ENCODE data around the gene ZNF346. TPM values are rescaled to one million over a fixed set of nuclear protein-coding genes. Genes with fewer than 3 reads are reported as not detected.
"Not testable (repeated sequence)": the region's sequence is repeated elsewhere in the genome, so short reads cannot be mapped to it uniquely, and the experiment has no call there.

ZNF346 gene
- 8.6 TPM in 2 replicates for polyA plus RNA-seq (2013)

- H3K79me1 ChIP-seq (ENCODE audit: low read length) = peaks cover 7% of the 10 kb centered on the region
- peak; percentile 92 to 99 for DNase-seq
- H2BK5ac ChIP-seq (ENCODE audit: low read depth, low read length, poor library complexity) = no peak within 1 kb of the TSS
- peak within 1 kb of the TSS; percentile 99 for H2AFZ ChIP-seq (ENCODE audit: insufficient read depth, low read length, poor library complexity)
- peak within 1 kb of the TSS; percentile 91 for H3K9ac ChIP-seq (ENCODE audit: low read length)
- peaks cover 3 to 6% of the 10 kb centered on the region in 2 experiments for H3K4me1 ChIP-seq (ENCODE audit: control insufficient read depth in 1 of 2, insufficient read depth in 2 of 2, low read length in 2 of 2)
- peak within 1 kb of the TSS; percentile 80 for H3K4ac ChIP-seq (ENCODE audit: low read depth, low read length)
- no peaks in the 10 kb centered on the region for H3K27me3 ChIP-seq (ENCODE audit: insufficient read depth, low read length)
- peak within 1 kb of the TSS; percentile 85 for H4K91ac ChIP-seq (ENCODE audit: low read depth, low read length)
- no peak within 1 kb of the TSS for H2AK5ac ChIP-seq (ENCODE audit: low read length)
- H3K14ac ChIP-seq (ENCODE audit: low read length) = peak within 1 kb of the TSS; percentile 96
- H3K18ac ChIP-seq (ENCODE audit: low read length) = peak within 1 kb of the TSS; percentile 95
- H3K4me3 ChIP-seq (ENCODE audit: low read depth, low read length) = peak within 1 kb of the TSS; percentile 76
- H3K79me2 ChIP-seq (ENCODE audit: control insufficient read depth, insufficient read depth, low read length, poor library complexity) = peaks cover 5% of the 10 kb centered on the region
- H4K8ac ChIP-seq (ENCODE audit: low read depth, low read length) = peak within 1 kb of the TSS; percentile 99
- peak within 1 kb of the TSS; percentile 91 for H4K12ac ChIP-seq (ENCODE audit: low read depth, low read length)
- H3K27ac ChIP-seq (ENCODE audit: low read depth, low read length) = no peak within 1 kb of the TSS
- H2BK120ac ChIP-seq (ENCODE audit: insufficient read depth, low read length, poor library complexity) = peak within 1 kb of the TSS; percentile 68
- H2BK12ac ChIP-seq (ENCODE audit: low read length) = no peak within 1 kb of the TSS
- no CpG with 5 or more reads among the region's 77 CpGs for WGBS (ENCODE audit: extremely low coverage, insufficient coverage, insufficient read length)
- no peaks in the 10 kb centered on the region for H3K9me3 ChIP-seq (ENCODE audit: insufficient read depth, low read depth, low read length)
- H3K36me3 ChIP-seq (ENCODE audit: control insufficient read depth in 1 of 2, insufficient read depth in 2 of 2, low read length in 2 of 2) = peaks cover 0 to 2% of the 10 kb centered on the region in 2 experiments
- H3K23ac ChIP-seq (ENCODE audit: low read length) = no peak within 1 kb of the TSS
- peak within 1 kb of the TSS; percentile 77 for H3K4me2 ChIP-seq (ENCODE audit: low read length)
Measured at GRCh38 chr5:177022386-177023302, at the start of gene ZNF346. TSS of gene ZNF346 (plus strand) at chr5:177022696. CDS start at chr5:177022739, 43 bp downstream.

- no CpG with 5 or more reads among the region's 3 CpGs for WGBS (ENCODE audit: extremely low coverage, insufficient coverage, insufficient read length)
- H3K4ac ChIP-seq (ENCODE audit: low read depth, low read length) = no peak overlapping the region
- peaks cover 19 to 23% of the 10 kb centered on the region in 2 experiments for H3K36me3 ChIP-seq (ENCODE audit: control insufficient read depth in 1 of 2, insufficient read depth in 2 of 2, low read length in 2 of 2)
Measured at GRCh38 chr5:176979669-176980068, 42.8 kb upstream of the ZNF346 start.

GRCh38 chr5:176980818-176981217, 41.7 kb upstream of the ZNF346 start:
- no peaks in the 10 kb centered on the region for H3K27me3 ChIP-seq (ENCODE audit: insufficient read depth, low read length)
- H3K4me3 ChIP-seq (ENCODE audit: low read depth, low read length) = no peak overlapping the region
- H3K79me2 ChIP-seq (ENCODE audit: control insufficient read depth, insufficient read depth, low read length, poor library complexity) = no peaks in the 10 kb centered on the region
- H3K9ac ChIP-seq (ENCODE audit: low read length) = no peak overlapping the region
- peak in 1 of 2 donors; percentile 13 for DNase-seq
- no peaks in the 10 kb centered on the region for H3K79me1 ChIP-seq (ENCODE audit: low read length)
- no peak overlapping the region for H4K8ac ChIP-seq (ENCODE audit: low read depth, low read length)
- H2BK12ac ChIP-seq (ENCODE audit: low read length) = no peak overlapping the region
- H3K4me2 ChIP-seq (ENCODE audit: low read length) = no peak overlapping the region
- no peak overlapping the region for H3K27ac ChIP-seq (ENCODE audit: low read depth, low read length)
- no peak overlapping the region for H3K14ac ChIP-seq (ENCODE audit: low read length)
- H2AFZ ChIP-seq (ENCODE audit: insufficient read depth, low read length, poor library complexity) = no peak overlapping the region
- H3K4ac ChIP-seq (ENCODE audit: low read depth, low read length) = no peak overlapping the region
- H2BK5ac ChIP-seq (ENCODE audit: low read depth, low read length, poor library complexity) = no peak overlapping the region
- no CpG with 5 or more reads among the region's 7 CpGs for WGBS (ENCODE audit: extremely low coverage, insufficient coverage, insufficient read length)
- peaks cover 16 to 24% of the 10 kb centered on the region in 2 experiments for H3K36me3 ChIP-seq (ENCODE audit: control insufficient read depth in 1 of 2, insufficient read depth in 2 of 2, low read length in 2 of 2)
- H4K91ac ChIP-seq (ENCODE audit: low read depth, low read length) = no peak overlapping the region
- no peaks in the 10 kb centered on the region for H3K4me1 ChIP-seq (ENCODE audit: control insufficient read depth in 1 of 2, insufficient read depth in 2 of 2, low read length in 2 of 2)
- no peak overlapping the region for H4K12ac ChIP-seq (ENCODE audit: low read depth, low read length)
- H3K18ac ChIP-seq (ENCODE audit: low read length) = no peak overlapping the region
- H3K9me3 ChIP-seq (ENCODE audit: insufficient read depth, low read depth, low read length) = peaks cover 11% of the 10 kb centered on the region
- no peak overlapping the region for H2AK5ac ChIP-seq (ENCODE audit: low read length)
- H3K23ac ChIP-seq (ENCODE audit: low read length) = no peak overlapping the region
- H2BK120ac ChIP-seq (ENCODE audit: insufficient read depth, low read length, poor library complexity) = no peak overlapping the region

More at GRCh38 chr5:176979669-176980068, 42.8 kb upstream of the ZNF346 start:
- Histone ChIP-seq H2BK5ac (ENCODE audit: low read depth, low read length, poor library complexity) (no peak overlapping the region), H3K23ac (ENCODE audit: low read length) (no peak overlapping the region), H4K12ac (ENCODE audit: low read depth, low read length) (no peak overlapping the region), H2AK5ac (ENCODE audit: low read length) (no peak overlapping the region), H3K9me3 (ENCODE audit: insufficient read depth, low read depth, low read length) (peaks cover 6% of the 10 kb centered on the region), H3K79me2 (ENCODE audit: control insufficient read depth, insufficient read depth, low read length, poor library complexity) (no peaks in the 10 kb centered on the region), H3K18ac (ENCODE audit: low read length) (no peak overlapping the region), H3K14ac (ENCODE audit: low read length) (no peak overlapping the region), H2BK120ac (ENCODE audit: insufficient read depth, low read length, poor library complexity) (no peak overlapping the region), H3K9ac (ENCODE audit: low read length) (no peak overlapping the region), H3K4me1 (ENCODE audit: control insufficient read depth in 1 of 2, insufficient read depth in 2 of 2, low read length in 2 of 2) (no peaks in the 10 kb centered on the region), H3K79me1 (ENCODE audit: low read length) (no peaks in the 10 kb centered on the region), H3K27ac (ENCODE audit: low read depth, low read length) (no peak overlapping the region), H3K4me3 (ENCODE audit: low read depth, low read length) (no peak overlapping the region), H2BK12ac (ENCODE audit: low read length) (no peak overlapping the region), H3K4me2 (ENCODE audit: low read length) (no peak overlapping the region), H3K27me3 (ENCODE audit: insufficient read depth, low read length) (no peaks in the 10 kb centered on the region), H4K8ac (ENCODE audit: low read depth, low read length) (no peak overlapping the region), H2AFZ (ENCODE audit: insufficient read depth, low read length, poor library complexity) (no peak overlapping the region), H4K91ac (ENCODE audit: low read depth, low read length) (no peak overlapping the region)
- DNase-seq = no peak

- not testable (repeated sequence) for H3K79me1 ChIP-seq (ENCODE audit: low read length); H2BK5ac ChIP-seq (ENCODE audit: low read depth, low read length, poor library complexity); H3K4ac ChIP-seq (ENCODE audit: low read depth, low read length); H2AFZ ChIP-seq (ENCODE audit: insufficient read depth, low read length, poor library complexity); H4K8ac ChIP-seq (ENCODE audit: low read depth, low read length); H2AK5ac ChIP-seq (ENCODE audit: low read length); H3K27ac ChIP-seq (ENCODE audit: low read depth, low read length); H4K12ac ChIP-seq (ENCODE audit: low read depth, low read length); H3K23ac ChIP-seq (ENCODE audit: low read length); H2BK12ac ChIP-seq (ENCODE audit: low read length); H3K27me3 ChIP-seq (ENCODE audit: insufficient read depth, low read length); H4K91ac ChIP-seq (ENCODE audit: low read depth, low read length); H3K4me2 ChIP-seq (ENCODE audit: low read length); H3K4me1 ChIP-seq (ENCODE audit: control insufficient read depth in 1 of 2, insufficient read depth in 2 of 2, low read length in 2 of 2); H3K18ac ChIP-seq (ENCODE audit: low read length); DNase-seq; H3K9ac ChIP-seq (ENCODE audit: low read length); H3K79me2 ChIP-seq (ENCODE audit: control insufficient read depth, insufficient read depth, low read length, poor library complexity); H3K14ac ChIP-seq (ENCODE audit: low read length); H2BK120ac ChIP-seq (ENCODE audit: insufficient read depth, low read length, poor library complexity); H3K4me3 ChIP-seq (ENCODE audit: low read depth, low read length)
- H3K36me3 ChIP-seq (ENCODE audit: control insufficient read depth in 1 of 2, insufficient read depth in 2 of 2, low read length in 2 of 2) = peaks cover 18 to 26% of the 10 kb centered on the region in 2 experiments
- WGBS (ENCODE audit: extremely low coverage, insufficient coverage, insufficient read length) = no CpG with 5 or more reads among the region's 13 CpGs
- peaks cover 11% of the 10 kb centered on the region for H3K9me3 ChIP-seq (ENCODE audit: insufficient read depth, low read depth, low read length)
Measured at GRCh38 chr5:176983112-176983511, 39.4 kb upstream of the ZNF346 start.

Measured in trophoblast cell (in vitro differentiated cells and primary cell).